HL-60 (cell line): ENCODE results near the gene HMCN2.

Experiments
- DNase-seq, 2 experiments: peaks; one replicate each; pipeline ENCODE4 v3.0.0-alpha.2; 2010 to 2020; ENCODE audit warnings: low read depth in 1 of 2, low spot score in 1 of 2
- H3K27ac ChIP-seq: fragments of 250-450 bp; sonication (Bioruptor Pico); replicated peaks from 2 replicates; pipeline ENCODE4 v1.5.1; 2020; ENCODE audit warnings: mild to moderate bottlenecking, moderate library complexity
- H3K27me3 ChIP-seq: fragments of 250-450 bp; sonication (Bioruptor Pico); 2 replicates; pipeline ENCODE4 v1.5.1; 2021; ENCODE audit warnings: mild to moderate bottlenecking, moderate library complexity; ENCODE audit not compliant: insufficient read depth, poor library complexity, severe bottlenecking
- H3K4me3 ChIP-seq: replicated peaks from 2 replicates; pipeline ENCODE4 v1.5.1; 2011; ENCODE audit warnings: mild to moderate bottlenecking, control low read depth, low read length; ENCODE audit not compliant: insufficient read depth
- CTCF ChIP-seq: IDR thresholded peaks from one replicate; pipeline ENCODE4 v1.5.1; 2011; ENCODE audit warnings: low read length, control low read depth, inconsistent platforms; ENCODE audit not compliant: insufficient read depth
- GABPA ChIP-seq: IDR thresholded peaks from 2 replicates; pipeline ENCODE4 v1.6.1; 2012; ENCODE audit warnings: low read depth
- POLR2AphosphoS5 ChIP-seq: IDR thresholded peaks from 2 replicates; pipeline ENCODE4 v1.6.1; 2012; ENCODE audit warnings: low read depth
- SPI1 ChIP-seq: IDR thresholded peaks from 2 replicates; pipeline ENCODE4 v1.6.1; 2012; ENCODE audit warnings: low read depth, mild to moderate bottlenecking, borderline replicate concordance
- TF ChIP-seq, protein P1 (sequence below): IDR thresholded peaks from 2 replicates; pipeline ENCODE4 v1.6.1; 2012; ENCODE audit warnings: low read depth; ENCODE audit not compliant: insufficient replicate concordance

Gene HMCN2

DNA sequence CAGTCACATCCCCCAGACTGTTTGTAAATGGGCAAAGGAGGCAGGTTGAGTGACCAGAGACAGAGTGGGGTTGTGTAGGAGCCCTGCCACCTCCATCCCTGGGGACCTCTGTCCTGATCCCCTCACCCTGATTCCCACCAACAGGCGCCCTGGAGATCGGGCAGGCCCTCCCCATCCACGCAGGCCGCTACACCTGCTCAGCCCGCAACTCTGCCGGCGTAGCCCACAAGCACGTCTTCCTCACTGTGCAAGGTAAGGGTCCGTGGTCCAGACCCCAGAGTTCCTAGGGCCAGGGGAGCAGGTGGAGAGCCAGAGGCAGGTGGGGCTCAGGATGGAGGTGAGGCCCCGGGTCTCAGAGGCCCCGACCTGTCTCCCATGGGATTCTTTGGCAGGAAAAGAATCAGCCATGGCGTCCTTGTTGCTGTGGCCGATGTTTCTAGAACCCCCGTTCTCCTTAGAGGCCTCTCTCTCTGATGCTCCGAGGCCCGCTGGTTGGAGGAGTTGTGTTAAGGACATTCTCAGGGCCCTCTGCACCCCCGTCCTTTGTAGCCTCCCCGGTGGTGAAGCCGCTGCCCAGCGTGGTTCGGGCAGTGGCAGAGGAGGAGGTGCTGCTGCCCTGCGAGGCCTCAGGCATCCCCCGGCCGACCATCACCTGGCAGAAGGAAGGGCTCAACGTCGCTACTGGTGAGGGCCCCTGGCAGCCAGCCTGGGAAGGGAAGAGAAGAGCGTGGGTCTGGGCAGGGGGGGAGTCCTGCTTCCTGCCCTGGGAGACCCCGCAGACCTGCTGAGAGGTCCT, 137.3 kb downstream of the HMCN2 start:
- Histone ChIP-seq H3K27ac (no peak overlapping the region), H3K27me3 (no peaks in the 10 kb centered on the region), H3K4me3 (no peak overlapping the region)
- TF ChIP-seq SPI1: no peak
- no peak for TF ChIP-seq POLR2AphosphoS5
- TF ChIP-seq GABPA: no peak
- DNase-seq: no peak

DNA sequence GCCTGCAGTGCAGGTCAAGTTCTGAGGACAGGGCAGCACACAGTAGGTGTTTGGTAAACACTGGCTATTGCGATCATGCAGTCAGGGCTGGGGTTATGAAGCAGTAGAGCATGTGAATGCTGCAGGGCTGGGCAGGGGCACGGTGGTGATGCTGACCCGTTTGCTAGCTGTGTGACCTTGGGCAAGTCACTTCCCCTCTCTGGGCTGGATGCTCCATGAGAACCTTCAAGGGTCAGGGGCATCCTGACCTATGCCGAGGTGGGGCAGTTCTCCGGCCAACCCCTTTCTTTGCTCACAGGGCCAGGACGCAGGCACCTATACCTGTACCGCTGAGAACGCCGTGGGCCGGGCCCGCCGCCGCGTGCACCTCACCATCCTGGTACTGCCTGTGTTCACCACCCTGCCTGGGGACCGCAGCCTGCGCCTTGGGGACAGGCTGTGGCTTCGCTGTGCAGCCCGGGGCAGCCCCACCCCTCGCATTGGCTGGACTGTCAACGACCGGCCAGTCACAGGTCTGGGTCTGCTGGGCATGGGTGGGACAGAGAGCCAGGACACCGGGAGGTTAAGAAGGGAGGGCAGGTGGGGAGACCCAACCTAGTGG, 140.2 kb downstream of the HMCN2 start:
- DNase-seq: no peak
- Histone ChIP-seq H3K27me3 (no peaks in the 10 kb centered on the region), H3K27ac (no peak overlapping the region), H3K4me3 (no peak overlapping the region)
- TF ChIP-seq, protein P1, sequence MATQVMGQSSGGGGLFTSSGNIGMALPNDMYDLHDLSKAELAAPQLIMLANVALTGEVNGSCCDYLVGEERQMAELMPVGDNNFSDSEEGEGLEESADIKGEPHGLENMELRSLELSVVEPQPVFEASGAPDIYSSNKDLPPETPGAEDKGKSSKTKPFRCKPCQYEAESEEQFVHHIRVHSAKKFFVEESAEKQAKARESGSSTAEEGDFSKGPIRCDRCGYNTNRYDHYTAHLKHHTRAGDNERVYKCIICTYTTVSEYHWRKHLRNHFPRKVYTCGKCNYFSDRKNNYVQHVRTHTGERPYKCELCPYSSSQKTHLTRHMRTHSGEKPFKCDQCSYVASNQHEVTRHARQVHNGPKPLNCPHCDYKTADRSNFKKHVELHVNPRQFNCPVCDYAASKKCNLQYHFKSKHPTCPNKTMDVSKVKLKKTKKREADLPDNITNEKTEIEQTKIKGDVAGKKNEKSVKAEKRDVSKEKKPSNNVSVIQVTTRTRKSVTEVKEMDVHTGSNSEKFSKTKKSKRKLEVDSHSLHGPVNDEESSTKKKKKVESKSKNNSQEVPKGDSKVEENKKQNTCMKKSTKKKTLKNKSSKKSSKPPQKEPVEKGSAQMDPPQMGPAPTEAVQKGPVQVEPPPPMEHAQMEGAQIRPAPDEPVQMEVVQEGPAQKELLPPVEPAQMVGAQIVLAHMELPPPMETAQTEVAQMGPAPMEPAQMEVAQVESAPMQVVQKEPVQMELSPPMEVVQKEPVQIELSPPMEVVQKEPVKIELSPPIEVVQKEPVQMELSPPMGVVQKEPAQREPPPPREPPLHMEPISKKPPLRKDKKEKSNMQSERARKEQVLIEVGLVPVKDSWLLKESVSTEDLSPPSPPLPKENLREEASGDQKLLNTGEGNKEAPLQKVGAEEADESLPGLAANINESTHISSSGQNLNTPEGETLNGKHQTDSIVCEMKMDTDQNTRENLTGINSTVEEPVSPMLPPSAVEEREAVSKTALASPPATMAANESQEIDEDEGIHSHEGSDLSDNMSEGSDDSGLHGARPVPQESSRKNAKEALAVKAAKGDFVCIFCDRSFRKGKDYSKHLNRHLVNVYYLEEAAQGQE: no peak
- TF ChIP-seq SPI1: no peak
- TF ChIP-seq CTCF: no peak
- no peak for TF ChIP-seq GABPA
- TF ChIP-seq POLR2AphosphoS5: no peak

GRCh38 chr9:130406278-130406895, 140.8 kb downstream of the HMCN2 start:
- Histone ChIP-seq H3K27me3 (no peaks in the 10 kb centered on the region), H3K27ac (no peak overlapping the region), H3K4me3 (no peak overlapping the region)
- TF ChIP-seq POLR2AphosphoS5 (no peak), CTCF (no peak), GABPA (no peak), SPI1 (no peak)
- TF ChIP-seq, protein P1: no peak
- DNase-seq: no peak

GRCh38 chr9:130407916-130408663, 142.5 kb downstream of the HMCN2 start:
- TF ChIP-seq GABPA (no peak), CTCF (no peak), SPI1 (no peak), POLR2AphosphoS5 (no peak)
- TF ChIP-seq, protein P1: no peak
- H3K27ac ChIP-seq: no peak overlapping the region
- no peaks in the 10 kb centered on the region for H3K27me3 ChIP-seq
- DNase-seq: no peak
- H3K4me3 ChIP-seq: no peak overlapping the region
